HG02970 (cell line): ENCODE data around the gene DLG2.
"Not testable (repeated sequence)": the region's sequence is repeated elsewhere in the genome, so short reads cannot be mapped to it uniquely, and the experiment has no call there.

Experiments used
- ATAC-seq: cut with Tn5 transposase; IDR thresholded peaks from one replicate; pipeline ENCODE4 v1.9.1; 2021; ENCODE audit warnings: mild to moderate bottlenecking, moderate library complexity, moderate number of reproducible peaks; ENCODE audit not compliant: unreplicated experiment, low FRiP score

Gene DLG2

DNA sequence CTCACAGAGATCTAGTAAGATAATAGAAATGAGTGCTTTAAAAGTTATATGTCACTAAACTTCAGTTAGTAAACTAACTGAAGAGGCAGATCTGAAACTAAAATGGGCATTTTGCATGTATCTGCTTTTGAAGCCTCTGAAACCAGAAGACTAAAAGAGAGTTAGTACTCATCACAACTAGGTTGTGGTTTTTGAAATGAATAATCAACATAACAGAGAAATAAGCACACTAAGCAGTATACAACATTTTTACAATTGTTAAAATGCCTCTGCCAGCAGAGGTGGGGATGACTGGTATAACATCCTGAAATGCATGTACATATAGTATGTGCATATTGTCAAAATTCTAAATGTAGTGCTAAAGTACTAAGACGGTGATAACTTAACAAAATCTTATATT lies 564.5 kb downstream of the DLG2 start:
- ATAC-seq: peak; percentile 100

DNA sequence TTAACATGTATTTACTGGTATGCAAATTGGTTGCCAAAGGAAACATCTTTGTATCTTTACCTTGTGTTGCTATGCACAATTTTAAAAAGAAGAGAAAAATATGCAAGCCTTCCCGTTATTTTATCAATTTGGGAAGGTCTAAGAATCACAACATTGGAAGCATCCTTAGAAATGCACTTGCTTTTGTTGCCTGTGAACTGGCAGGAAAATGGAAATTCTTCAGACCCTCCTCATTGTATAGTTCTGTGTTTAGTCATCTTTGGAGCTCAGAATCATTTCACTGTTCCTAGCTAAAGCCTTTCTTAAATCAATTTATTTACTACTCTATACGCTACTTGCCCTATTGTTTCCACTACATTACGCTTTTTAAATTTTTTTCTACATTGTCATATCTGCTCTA lies 574.5 kb downstream of the DLG2 start:
- ATAC-seq: no peak

DNA sequence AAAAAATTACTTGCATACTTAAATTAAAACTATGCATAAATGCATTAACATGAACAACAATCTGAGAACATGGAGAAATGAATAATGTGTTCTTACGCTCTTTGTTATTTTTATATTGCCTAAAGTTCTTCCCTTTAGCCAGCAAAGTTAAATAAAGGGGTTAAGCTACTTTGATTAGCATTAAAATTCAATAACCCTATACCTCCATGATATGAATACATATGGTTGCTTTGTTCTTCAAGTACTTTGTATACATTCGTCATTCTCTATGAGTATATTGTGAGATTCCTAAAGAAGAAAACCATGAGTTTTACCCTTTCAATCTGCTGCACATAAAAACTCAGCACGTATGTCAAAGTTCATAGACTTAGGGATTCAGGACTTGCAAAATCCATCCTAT lies 578.3 kb downstream of the DLG2 start:
- ATAC-seq: no peak

DNA sequence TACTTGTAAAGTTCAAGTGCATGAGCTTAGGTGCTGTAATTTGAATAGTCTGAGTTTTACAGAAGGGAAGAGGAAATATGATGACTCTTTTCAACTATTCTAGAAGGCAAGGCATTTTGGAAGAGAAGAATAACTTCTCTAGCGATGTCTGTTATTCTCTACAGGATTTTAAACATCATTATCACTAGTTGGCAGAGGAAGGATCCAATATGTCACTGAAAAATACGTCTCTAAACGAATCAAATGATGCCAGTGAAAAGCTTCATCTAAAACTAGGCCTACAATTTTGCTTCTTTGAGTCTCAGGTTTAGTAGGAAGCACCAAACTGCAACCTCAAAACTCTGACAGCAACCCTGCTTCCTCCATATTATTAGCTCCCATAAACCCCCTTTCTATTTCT lies 581.4 kb downstream of the DLG2 start:
- no peak for ATAC-seq

DNA sequence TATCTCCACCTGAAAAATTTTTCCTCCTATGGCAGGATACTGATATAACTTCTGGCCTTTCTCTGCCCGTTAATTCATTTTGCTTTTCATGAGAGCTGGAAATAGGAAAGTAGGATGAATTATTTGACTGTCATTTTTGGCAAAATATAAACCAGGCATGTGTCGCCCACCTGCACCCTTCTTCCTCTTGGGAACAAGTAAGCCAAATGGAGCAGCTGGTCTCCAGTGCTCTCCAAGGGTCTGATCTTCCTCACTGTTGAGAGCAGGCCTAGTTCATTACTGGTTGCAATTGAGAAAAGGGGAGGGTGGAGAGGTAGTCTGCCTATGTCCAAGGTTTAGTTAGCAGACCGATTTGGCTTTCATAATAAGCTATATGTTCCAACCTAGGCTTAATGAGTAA lies 582.2 kb downstream of the DLG2 start:
- no peak for ATAC-seq

DNA sequence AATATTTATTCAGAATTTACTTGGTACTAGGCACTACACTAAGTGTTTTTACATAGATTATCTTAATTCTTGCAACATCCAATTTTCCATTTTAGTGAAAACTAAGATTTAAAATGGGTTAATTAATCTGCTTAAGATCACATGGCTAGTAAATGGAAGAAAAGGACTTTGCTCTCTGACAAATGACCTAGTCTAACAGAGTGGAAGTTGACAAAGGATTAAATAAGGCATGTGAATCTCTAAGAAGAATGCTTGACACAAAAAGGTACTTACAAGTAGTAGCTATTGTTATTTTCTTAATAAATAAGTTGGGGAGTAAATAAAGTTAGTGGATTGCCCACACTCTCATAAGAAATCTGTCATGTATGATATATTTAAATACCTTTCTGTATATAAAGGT lies 584.8 kb downstream of the DLG2 start:
- ATAC-seq: no peak

DNA sequence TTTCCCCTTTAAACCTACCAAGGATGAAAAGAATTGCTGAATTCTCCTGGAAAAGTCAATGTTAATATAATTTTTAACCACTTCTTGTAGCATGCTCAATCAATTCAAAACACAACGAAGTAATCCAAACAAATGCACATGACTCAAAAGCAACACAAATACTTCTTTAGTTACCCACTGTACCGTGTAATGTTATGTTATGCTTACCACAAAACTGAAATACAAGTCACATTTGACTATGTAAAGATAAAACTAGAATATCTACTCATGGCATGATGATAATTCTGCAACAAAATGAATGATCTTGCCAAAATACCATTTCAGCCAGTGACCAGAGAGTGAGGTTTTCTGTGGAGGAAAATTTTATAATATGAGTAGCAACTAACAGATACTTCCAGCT lies 587.0 kb downstream of the DLG2 start:
- no peak for ATAC-seq

DNA sequence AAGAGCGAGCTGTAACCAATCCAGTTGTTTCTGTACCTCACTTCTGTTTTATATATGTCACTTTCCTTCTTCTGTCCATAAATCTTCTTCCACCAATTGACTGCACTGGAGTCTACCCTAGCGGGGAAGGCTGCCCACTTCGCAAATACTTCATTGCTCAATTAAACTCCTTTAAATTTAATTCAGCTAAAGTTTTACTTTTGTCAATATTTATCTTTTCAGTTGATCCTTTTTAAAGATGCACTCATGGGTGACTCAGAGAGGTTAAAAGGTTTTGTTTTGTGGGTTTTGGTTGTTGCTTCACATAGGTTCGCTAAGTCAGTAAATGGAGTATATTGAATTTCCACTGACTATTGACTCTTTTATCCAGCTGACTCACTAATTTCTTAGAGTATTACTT lies 597.2 kb downstream of the DLG2 start:
- no peak for ATAC-seq

DNA sequence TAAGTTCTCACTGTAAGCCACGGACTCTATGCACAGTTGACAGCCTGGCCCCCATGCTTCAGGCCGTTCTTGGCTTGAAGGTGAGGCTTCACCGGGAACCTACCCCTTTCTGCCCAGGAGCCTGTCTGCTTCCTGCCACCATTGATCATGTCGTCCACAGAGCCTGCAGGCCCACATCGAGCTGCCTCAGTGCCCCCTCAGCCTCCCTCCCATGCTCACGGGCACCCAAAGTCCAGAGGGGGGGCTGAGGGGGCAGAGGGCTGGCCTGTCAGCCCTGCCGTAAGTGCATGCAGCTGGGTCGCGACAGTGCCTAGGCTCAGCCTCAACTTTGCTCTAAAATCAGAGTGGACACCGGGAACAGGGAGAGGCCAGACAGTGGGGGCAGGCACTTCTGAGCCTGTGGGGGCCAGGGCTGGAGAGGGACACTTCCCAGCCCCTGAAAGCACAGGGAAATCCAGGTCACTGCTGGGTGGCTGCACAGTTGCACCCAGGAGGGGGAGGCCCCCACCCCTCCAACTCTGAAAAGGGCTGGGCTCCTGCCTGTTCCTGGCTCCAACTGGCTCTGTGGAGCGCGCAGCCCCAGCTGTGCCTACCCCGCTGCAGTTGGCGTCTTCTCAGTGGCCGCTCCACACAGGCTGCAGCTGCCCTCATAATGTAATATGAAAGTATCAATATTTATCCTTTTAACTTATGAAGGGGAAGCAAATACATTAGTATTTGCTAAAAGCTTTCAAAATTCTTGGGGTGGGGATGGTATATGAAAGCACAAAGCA lies 598.6 kb downstream of the DLG2 start:
- ATAC-seq: no peak

DNA sequence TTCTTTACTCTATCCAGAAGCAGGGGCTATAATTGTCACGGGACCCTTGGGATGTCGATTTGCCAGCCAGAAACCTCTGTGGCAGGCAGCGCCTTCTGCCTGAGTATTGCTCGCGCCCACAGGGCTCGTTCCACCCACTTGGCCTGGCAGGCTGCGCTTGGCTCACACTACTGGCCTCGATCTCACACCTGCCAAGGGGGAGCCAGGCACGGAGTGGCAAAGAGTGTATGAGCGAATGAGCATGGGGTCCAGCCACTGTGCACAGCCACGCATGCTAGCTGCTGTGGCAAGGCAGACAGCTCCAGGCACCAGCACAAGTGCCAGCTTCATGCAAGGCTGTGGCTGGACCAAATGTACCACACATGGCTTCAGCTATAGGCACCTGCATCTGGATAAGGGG lies 599.8 kb downstream of the DLG2 start:
- no peak for ATAC-seq

DNA sequence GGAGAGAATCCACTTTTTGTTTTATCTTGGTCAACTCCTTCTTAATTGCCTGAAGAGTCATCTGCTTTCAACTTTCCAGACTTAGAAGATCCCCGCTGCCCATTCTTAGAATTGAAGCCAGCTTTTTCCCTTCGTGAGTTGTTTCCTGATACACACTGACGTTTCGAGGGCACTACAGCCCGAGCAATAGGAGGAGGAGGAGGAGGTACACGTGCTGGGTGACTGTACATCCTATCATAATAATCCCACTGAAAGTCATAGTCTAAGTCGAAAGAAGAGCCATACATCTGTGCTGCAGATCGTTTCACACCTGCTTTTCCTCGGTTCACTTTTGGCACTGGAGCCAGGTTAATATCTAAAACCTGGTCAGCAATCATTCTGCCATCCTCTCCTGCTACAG lies 606.1 kb downstream of the DLG2 start:
- ATAC-seq: no peak

DNA sequence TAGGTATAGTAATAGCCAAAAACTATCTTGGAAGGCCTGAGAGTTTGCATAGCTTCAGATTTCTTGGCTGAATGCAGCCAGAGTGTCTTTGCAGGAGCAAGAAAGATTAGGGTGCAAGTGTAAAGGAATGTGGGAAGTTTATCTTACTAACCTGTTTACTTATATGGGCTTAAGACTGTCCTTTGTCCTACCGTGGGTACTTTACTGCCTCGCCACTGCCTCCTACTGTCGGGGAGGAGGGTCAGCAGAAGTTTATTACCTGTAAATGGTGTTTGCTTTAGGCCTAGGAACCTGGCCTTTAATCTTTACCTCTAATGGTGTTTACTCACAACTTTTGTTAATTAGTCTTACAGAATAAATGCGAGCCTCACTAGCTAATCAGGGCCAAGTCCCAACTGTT lies 633.8 kb downstream of the DLG2 start:
- ATAC-seq: no peak

DNA sequence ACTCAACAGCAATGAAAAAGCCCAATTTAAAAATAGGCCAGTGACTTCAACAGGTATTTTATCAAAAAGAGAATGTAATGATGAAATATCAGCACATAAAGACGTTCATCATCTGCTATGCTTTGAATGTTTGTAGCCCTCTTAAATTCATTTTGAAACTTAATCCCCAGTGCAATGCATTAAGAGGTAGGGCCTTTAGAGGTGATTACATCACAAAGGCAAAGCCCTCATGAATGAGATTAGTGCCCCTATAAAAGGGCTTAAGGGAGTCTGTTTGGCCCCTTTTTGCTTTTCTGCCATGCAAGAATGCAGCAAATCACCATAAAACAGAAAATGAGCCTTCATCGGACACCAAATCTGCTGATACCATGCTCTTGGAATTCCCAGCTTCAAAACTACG lies 637.0 kb downstream of the DLG2 start:
- ATAC-seq: no peak

DNA sequence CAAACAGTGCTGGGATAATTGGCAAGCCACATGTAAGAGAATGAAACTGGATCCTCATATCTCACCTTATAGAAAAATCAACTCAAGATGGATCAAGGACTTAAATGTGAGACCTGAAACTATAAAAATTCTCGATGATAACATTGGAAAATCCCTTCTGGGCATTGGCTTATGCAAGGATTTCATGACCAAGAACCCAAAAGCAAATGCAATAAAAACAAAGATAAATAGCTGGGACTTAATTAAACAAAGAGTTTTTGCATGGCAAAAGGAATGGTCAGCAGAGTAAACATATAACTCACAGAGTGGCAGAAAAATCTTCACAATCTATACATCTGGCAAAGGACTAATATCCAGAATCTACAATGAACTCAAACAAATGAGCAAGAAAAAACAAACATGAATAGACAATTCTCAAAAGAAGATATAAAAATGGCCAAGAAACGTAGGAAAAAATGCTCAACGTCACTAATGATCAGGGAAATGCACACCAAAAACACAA lies 639.4 kb downstream of the DLG2 start:
- ATAC-seq: not testable (repeated sequence)

DNA sequence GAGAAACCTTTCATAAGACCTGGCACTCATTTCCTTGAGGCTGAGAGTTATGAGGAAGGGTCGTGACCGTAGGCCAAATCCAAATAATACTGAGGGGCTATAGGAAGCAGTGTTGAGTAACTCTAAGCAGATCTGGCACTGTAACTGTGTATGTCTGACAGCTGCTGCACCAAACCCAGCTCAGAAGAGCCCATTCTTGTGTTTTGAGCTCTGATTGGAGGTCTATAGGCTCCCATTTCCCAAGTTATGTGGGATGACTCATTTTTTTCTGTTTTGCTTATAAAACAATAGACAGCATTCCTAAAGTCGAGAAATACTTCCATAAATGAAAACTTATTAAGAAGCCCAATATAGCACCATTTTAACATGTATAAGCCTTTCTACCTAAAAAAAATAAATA lies 645.8 kb downstream of the DLG2 start:
- no peak for ATAC-seq

DNA sequence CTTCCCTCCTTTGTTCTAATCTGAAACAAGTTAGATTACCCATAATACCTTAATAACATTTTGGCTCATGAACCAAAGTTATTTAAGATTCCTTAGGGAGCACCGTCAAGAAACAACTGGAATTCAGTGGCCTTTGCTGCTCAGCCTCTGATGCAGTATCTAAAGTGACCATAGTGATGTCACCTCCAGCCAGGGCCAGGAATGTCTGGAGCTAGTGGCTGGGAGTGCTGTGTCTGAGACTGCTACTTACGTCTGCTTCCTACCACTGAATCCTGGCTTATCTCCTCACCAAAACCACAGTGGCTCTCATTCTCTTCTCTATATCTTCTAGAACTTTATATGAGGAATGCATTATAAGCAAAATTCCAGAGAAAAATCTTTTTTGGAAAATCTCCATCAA lies 658.0 kb downstream of the DLG2 start:
- no peak for ATAC-seq

DNA sequence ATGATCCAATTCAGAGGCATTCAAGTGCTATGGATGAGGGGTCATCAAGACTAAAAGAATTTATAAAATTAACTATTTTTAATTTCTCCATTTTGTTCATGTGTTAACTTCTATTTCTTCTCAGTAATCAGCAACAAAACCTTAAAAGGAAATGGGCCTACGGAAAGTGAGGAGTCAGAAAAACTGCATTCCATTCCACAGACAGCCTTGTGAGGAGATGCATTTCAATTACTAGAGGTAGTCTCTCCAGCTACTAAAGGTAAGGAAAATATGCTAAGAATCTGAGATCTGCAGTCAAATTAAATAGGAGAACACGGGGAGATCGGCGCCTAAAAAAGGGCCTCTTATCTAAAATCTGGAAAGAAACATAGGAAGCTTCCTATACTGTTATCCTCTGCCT lies 661.7 kb downstream of the DLG2 start:
- no peak for ATAC-seq

DNA sequence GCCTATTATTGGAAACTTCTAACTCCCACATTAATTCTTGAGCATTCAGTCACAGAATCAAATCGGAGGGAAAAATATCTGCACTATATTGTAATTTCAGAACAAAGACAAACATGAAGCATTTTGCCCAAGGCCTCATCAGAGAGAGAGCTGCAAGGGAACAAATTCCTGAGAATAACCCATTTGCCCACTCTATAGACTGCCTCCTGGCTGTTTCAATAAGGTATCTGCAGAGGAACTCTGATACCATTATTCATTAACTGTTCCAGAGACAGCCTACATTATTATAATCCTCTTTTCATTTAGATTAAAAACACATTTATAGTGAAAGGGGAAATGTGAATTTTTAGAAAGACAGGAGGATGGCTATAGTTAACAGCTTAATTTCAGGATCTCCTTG lies 663.9 kb downstream of the DLG2 start:
- no peak for ATAC-seq

DNA sequence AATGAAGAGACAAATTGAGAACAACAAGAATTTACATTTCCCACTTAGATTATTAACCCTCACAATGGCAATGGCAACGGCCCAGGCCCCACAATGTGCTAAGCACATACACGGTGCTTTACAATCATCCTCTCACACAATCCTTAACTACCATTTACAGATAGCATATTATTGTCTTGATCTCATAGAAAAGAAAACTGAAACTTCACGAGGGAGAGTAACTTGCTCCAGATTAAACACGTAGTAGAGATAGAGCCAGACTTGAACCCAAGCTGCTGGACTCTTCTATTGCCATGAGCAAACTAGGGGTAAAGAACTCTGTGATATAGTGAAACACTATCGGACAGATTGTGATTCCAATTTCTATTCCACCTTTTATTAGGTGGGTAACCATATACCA lies 665.1 kb downstream of the DLG2 start:
- no peak for ATAC-seq

DNA sequence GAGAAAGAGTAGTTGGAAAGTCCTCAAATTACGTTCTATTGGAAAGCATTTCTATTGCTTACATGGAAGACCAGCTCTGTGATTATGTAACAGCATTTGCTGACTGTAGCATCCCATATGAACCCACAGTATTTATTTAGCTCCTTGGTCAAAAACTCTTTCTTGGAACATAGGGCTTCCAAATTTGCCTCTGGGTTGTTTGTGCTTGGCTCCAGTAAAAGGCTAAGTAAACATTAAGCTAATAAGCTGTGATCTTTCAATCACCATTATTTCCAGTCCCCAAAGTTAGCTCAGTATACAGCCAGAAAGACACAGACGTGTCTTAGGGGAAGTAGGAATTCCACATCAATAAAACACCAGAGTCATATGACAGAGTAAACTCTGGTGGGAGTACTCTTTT lies 668.8 kb downstream of the DLG2 start:
- ATAC-seq: no peak

DNA sequence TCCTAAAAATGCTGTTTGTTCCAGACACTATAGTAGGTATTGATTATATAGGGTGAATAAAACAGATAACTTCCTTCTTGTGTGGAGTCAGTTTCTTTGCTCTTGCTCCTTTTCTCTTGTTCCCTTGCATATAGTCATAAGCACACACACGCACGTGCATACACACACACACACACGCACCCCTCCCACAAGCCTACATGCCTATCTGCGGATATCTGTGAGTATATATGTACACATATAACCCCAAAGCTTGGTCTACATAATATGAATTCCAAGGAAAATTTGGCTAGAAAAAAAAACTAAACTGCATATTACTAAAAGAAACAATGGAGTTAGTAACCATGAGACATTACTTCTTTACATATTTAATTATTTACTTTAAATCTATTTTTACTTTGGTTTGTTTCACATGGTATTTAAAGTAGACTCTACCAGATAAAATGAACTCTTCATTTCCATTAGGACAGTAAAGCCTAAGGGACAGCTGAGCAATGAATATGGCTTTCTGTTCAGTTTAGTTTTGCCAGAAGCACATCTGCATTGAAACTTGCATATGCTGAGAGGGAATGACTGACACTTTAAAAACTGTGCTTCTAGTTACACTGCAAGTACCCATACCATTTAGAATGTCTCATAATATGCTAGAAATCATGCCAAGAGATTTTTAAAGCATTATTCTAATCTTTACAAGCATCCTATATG lies 676.4 kb downstream of the DLG2 start:
- no peak for ATAC-seq

DNA sequence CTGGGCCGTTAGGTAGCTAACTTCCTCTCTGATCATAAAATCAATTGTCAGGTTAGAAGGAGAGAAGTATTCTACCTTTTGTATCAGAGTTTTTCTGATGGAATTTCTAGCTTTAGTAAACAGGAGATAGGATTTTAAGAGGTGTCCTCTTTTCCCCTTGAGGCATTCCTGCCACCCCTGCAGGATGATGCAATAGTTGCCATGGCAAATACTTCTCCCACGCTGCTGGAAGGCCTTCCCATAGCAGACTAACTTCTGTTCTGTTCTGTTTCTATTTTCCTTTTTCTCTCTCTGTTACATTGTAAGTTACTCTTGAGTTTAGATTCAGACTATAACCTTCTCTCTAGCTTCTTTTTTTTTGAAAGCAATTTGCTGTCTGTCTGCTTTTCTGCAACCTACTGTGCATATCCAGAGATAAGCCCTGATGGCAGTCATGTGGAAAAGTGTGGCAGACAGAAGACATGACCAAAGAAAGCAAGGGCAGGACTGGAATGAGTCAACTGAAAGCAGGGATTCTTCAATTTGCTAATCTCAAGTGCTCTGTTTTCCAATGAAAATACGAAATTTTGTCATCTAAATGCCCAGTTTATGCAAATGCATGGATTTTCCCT lies 679.1 kb downstream of the DLG2 start:
- ATAC-seq: no peak
